Measurements from ENCODE around the gene HMGCL. TPM values are rescaled to one million over a fixed set of nuclear protein-coding genes. Genes with fewer than 3 reads are reported as not detected.
"Not testable (repeated sequence)": the region's sequence is repeated elsewhere in the genome, so short reads cannot be mapped to it uniquely, and the experiment has no call there.

Gene HMGCL
- total RNA-seq (2012; rRNA removed) = 28.2 and 36.2 TPM in 2 replicates

- H3K27me3 ChIP-seq (ENCODE audit: control insufficient read depth, insufficient read depth, low read length) = no peaks in the 10 kb centered on the region
- no peaks in the 10 kb centered on the region for H3K36me3 ChIP-seq (ENCODE audit: insufficient read depth, low read length)
- peak within 1 kb of the TSS; percentile 97 for H3K9ac ChIP-seq (ENCODE audit: low read depth, low read length)
- H3K4me3 ChIP-seq (ENCODE audit: low read length) = peak within 1 kb of the TSS; percentile 98
- peaks cover 10% of the 10 kb centered on the region for H3K4me1 ChIP-seq (ENCODE audit: control insufficient read depth, insufficient read depth, low read length)
- H3K9me3 ChIP-seq (replicated peaks; ENCODE audit: low read length) = no peaks in the 10 kb centered on the region
- H3K4me2 ChIP-seq (ENCODE audit: low read length) = peak within 1 kb of the TSS; percentile 91
These were observed at the start of gene HMGCL for GRCh38 chr1:23825076-23825761. Gene HMGCL, minus strand, starts transcription at chr1:23825429. Its CDS starts 14 bp downstream, at chr1:23825415.

GRCh38 chr1:23872421-23872820, 47.2 kb upstream of the HMGCL start:
- no peak overlapping the region for H3K4me2 ChIP-seq (ENCODE audit: low read length)
- no peaks in the 10 kb centered on the region for H3K36me3 ChIP-seq (ENCODE audit: insufficient read depth, low read length)
- peaks cover 14% of the 10 kb centered on the region for H3K4me1 ChIP-seq (ENCODE audit: control insufficient read depth, insufficient read depth, low read length)

GRCh38 chr1:23869051-23869450, 43.8 kb upstream of the HMGCL start:
- H3K9me3 ChIP-seq (replicated peaks; ENCODE audit: low read length) = no peaks in the 10 kb centered on the region
- H3K4me2 ChIP-seq (ENCODE audit: low read length) = peak overlapping the region; percentile 98
- H3K4me1 ChIP-seq (ENCODE audit: control insufficient read depth, insufficient read depth, low read length) = peaks cover 19% of the 10 kb centered on the region
- H3K9ac ChIP-seq (ENCODE audit: low read depth, low read length) = peak overlapping the region; percentile 60
- H3K36me3 ChIP-seq (ENCODE audit: insufficient read depth, low read length) = no peaks in the 10 kb centered on the region
- H3K4me3 ChIP-seq (ENCODE audit: low read length) = peak overlapping the region; percentile 77
- peaks cover 22% of the 10 kb centered on the region for H3K27me3 ChIP-seq (ENCODE audit: control insufficient read depth, insufficient read depth, low read length)

More at GRCh38 chr1:23872421-23872820, 47.2 kb upstream of the HMGCL start:
- Histone ChIP-seq H3K4me3 (ENCODE audit: low read length) (no peak overlapping the region), H3K9ac (ENCODE audit: low read depth, low read length) (no peak overlapping the region), H3K27me3 (ENCODE audit: control insufficient read depth, insufficient read depth, low read length) (peaks cover 20% of the 10 kb centered on the region), H3K9me3 (replicated peaks; ENCODE audit: low read length) (no peaks in the 10 kb centered on the region)

GRCh38 chr1:23868557-23869016, 43.4 kb upstream of the HMGCL start:
- Histone ChIP-seq H3K4me1 (ENCODE audit: control insufficient read depth, insufficient read depth, low read length) (peaks cover 19% of the 10 kb centered on the region), H3K4me2 (ENCODE audit: low read length) (peak overlapping the region; percentile 98), H3K27me3 (ENCODE audit: control insufficient read depth, insufficient read depth, low read length) (peaks cover 22% of the 10 kb centered on the region), H3K9me3 (replicated peaks; ENCODE audit: low read length) (no peaks in the 10 kb centered on the region), H3K4me3 (ENCODE audit: low read length) (peak overlapping the region; percentile 77), H3K36me3 (ENCODE audit: insufficient read depth, low read length) (no peaks in the 10 kb centered on the region), H3K9ac (ENCODE audit: low read depth, low read length) (peak overlapping the region; percentile 60)

GRCh38 chr1:23867895-23868556, 42.8 kb upstream of the HMGCL start, which contains the start of gene FUCA1:
Gene FUCA1, minus strand, starts transcription at chr1:23868290. Its CDS starts 4 bp downstream, at chr1:23868286.
- Histone ChIP-seq H3K36me3 (ENCODE audit: insufficient read depth, low read length) (no peaks in the 10 kb centered on the region), H3K9ac (ENCODE audit: low read depth, low read length) (peak within 1 kb of the TSS; percentile 60), H3K9me3 (replicated peaks; ENCODE audit: low read length) (no peaks in the 10 kb centered on the region), H3K4me2 (ENCODE audit: low read length) (peak within 1 kb of the TSS; percentile 98), H3K4me1 (ENCODE audit: control insufficient read depth, insufficient read depth, low read length) (peaks cover 19% of the 10 kb centered on the region), H3K27me3 (ENCODE audit: control insufficient read depth, insufficient read depth, low read length) (peaks cover 22% of the 10 kb centered on the region), H3K4me3 (ENCODE audit: low read length) (peak within 1 kb of the TSS; percentile 77)

- peak overlapping the region; percentile 58 for H3K9ac ChIP-seq (ENCODE audit: low read depth, low read length)
- no peaks in the 10 kb centered on the region for H3K36me3 ChIP-seq (ENCODE audit: insufficient read depth, low read length)
- peak overlapping the region; percentile 98 for H3K4me2 ChIP-seq (ENCODE audit: low read length)
- no peaks in the 10 kb centered on the region for H3K9me3 ChIP-seq (replicated peaks; ENCODE audit: low read length)
- peaks cover 18% of the 10 kb centered on the region for H3K27me3 ChIP-seq (ENCODE audit: control insufficient read depth, insufficient read depth, low read length)
- H3K4me1 ChIP-seq (ENCODE audit: control insufficient read depth, insufficient read depth, low read length) = peaks cover 19% of the 10 kb centered on the region
- peak overlapping the region; percentile 77 for H3K4me3 ChIP-seq (ENCODE audit: low read length)
These were observed 42.3 kb upstream of the HMGCL start for GRCh38 chr1:23867542-23867894.

- no peak overlapping the region for H3K9ac ChIP-seq (ENCODE audit: low read depth, low read length)
- H3K9me3 ChIP-seq (replicated peaks; ENCODE audit: low read length) = no peaks in the 10 kb centered on the region
- no peak overlapping the region for H3K4me3 ChIP-seq (ENCODE audit: low read length)
- no peaks in the 10 kb centered on the region for H3K36me3 ChIP-seq (ENCODE audit: insufficient read depth, low read length)
- peaks cover 19% of the 10 kb centered on the region for H3K4me1 ChIP-seq (ENCODE audit: control insufficient read depth, insufficient read depth, low read length)
- H3K27me3 ChIP-seq (ENCODE audit: control insufficient read depth, insufficient read depth, low read length) = peaks cover 11% of the 10 kb centered on the region
- H3K4me2 ChIP-seq (ENCODE audit: low read length) = no peak overlapping the region
These were observed 40.3 kb upstream of the HMGCL start for GRCh38 chr1:23865543-23865930.

GRCh38 chr1:23864801-23865542, 39.7 kb upstream of the HMGCL start:
- no peak overlapping the region for H3K4me3 ChIP-seq (ENCODE audit: low read length)
- no peaks in the 10 kb centered on the region for H3K9me3 ChIP-seq (replicated peaks; ENCODE audit: low read length)
- peaks cover 19% of the 10 kb centered on the region for H3K4me1 ChIP-seq (ENCODE audit: control insufficient read depth, insufficient read depth, low read length)
- no peaks in the 10 kb centered on the region for H3K36me3 ChIP-seq (ENCODE audit: insufficient read depth, low read length)
- no peak overlapping the region for H3K4me2 ChIP-seq (ENCODE audit: low read length)
- no peak overlapping the region for H3K9ac ChIP-seq (ENCODE audit: low read depth, low read length)
- H3K27me3 ChIP-seq (ENCODE audit: control insufficient read depth, insufficient read depth, low read length) = peaks cover 8% of the 10 kb centered on the region

- Histone ChIP-seq H3K4me2 (ENCODE audit: low read length) (no peak overlapping the region), H3K9me3 (replicated peaks; ENCODE audit: low read length) (no peaks in the 10 kb centered on the region), H3K4me3 (ENCODE audit: low read length) (no peak overlapping the region), H3K9ac (ENCODE audit: low read depth, low read length) (no peak overlapping the region), H3K4me1 (ENCODE audit: control insufficient read depth, insufficient read depth, low read length) (peaks cover 7% of the 10 kb centered on the region), H3K36me3 (ENCODE audit: insufficient read depth, low read length) (no peaks in the 10 kb centered on the region), H3K27me3 (ENCODE audit: control insufficient read depth, insufficient read depth, low read length) (peaks cover 8% of the 10 kb centered on the region)
These were observed 37.4 kb upstream of the HMGCL start for GRCh38 chr1:23862640-23863039.

GRCh38 chr1:23854568-23854967, 29.3 kb upstream of the HMGCL start:
- Histone ChIP-seq H3K4me1 (ENCODE audit: control insufficient read depth, insufficient read depth, low read length) (no peaks in the 10 kb centered on the region), H3K4me3 (ENCODE audit: low read length) (no peak overlapping the region), H3K9ac (ENCODE audit: low read depth, low read length) (no peak overlapping the region), H3K9me3 (replicated peaks; ENCODE audit: low read length) (no peaks in the 10 kb centered on the region), H3K36me3 (ENCODE audit: insufficient read depth, low read length) (no peaks in the 10 kb centered on the region), H3K27me3 (ENCODE audit: control insufficient read depth, insufficient read depth, low read length) (no peaks in the 10 kb centered on the region), H3K4me2 (ENCODE audit: low read length) (no peak overlapping the region)

GRCh38 chr1:23853124-23853523, 27.9 kb upstream of the HMGCL start:
- H3K4me2 ChIP-seq (ENCODE audit: low read length); H3K9ac ChIP-seq (ENCODE audit: low read depth, low read length); H3K27me3 ChIP-seq (ENCODE audit: control insufficient read depth, insufficient read depth, low read length); H3K9me3 ChIP-seq (replicated peaks; ENCODE audit: low read length); H3K4me1 ChIP-seq (ENCODE audit: control insufficient read depth, insufficient read depth, low read length); H3K4me3 ChIP-seq (ENCODE audit: low read length); H3K36me3 ChIP-seq (ENCODE audit: insufficient read depth, low read length): not testable (repeated sequence)

Measured in skeletal muscle satellite cell (primary cell).